H1 (cell line): ENCODE results near the gene COPZ2. TPM values are rescaled to one million over a fixed set of nuclear protein-coding genes. Genes with fewer than 3 reads are reported as not detected.

Experiments
- ASH2L ChIP-seq: fragments of 200-600, 300-600 bp; sonication (generic); IDR thresholded peaks from one replicate; pipeline ENCODE4 v1.7.1; 2017; ENCODE audit warnings: low read length
- BCL11A ChIP-seq, 2 experiments: IDR thresholded peaks; one replicate each; pipeline ENCODE4 v1.6.1; 2011; ENCODE audit warnings: low read depth in 2 of 2, low read length in 2 of 2, mild to moderate bottlenecking in 2 of 2
- CBX5 ChIP-seq: fragments of 300-800, 300-1000 bp; sonication (generic); IDR thresholded peaks from 2 replicates; pipeline ENCODE4 v1.7.1; 2016; ENCODE audit warnings: antibody characterized with exemption, low read length, low read depth
- CHD2 ChIP-seq: IDR thresholded peaks from 2 replicates; pipeline ENCODE4 v1.6.1; 2012; ENCODE audit warnings: low read length, improper control_type of control experiment
- EZH2 ChIP-seq: fragments of 200-600 bp; sonication (generic); IDR thresholded peaks from 2 replicates; pipeline ENCODE4 v1.7.1; 2012; ENCODE audit warnings: low read depth, mild to moderate bottlenecking, moderate library complexity, low read length, inconsistent platforms; ENCODE audit not compliant: severe bottlenecking
- FOSL1 ChIP-seq: IDR thresholded peaks from 2 replicates; pipeline ENCODE4 v1.6.1; 2011; ENCODE audit warnings: mild to moderate bottlenecking, low read depth, low read length, moderate library complexity; ENCODE audit not compliant: insufficient read depth
- HDAC2 ChIP-seq, 2 experiments: fragments of 300-600 bp in 1 of 2; sonication (generic) in 1 of 2; IDR thresholded peaks; 2 replicates each; pipeline ENCODE4 v1.6.1; 2011 to 2012; ENCODE audit warnings: low read depth in 2 of 2, low read length in 2 of 2, mild to moderate bottlenecking in 2 of 2, moderate library complexity in 2 of 2, borderline replicate concordance in 1 of 2, inconsistent platforms in 1 of 2
- JUN ChIP-seq: IDR thresholded peaks from 2 replicates; pipeline ENCODE4 v1.6.1; 2011; ENCODE audit warnings: low read depth, mild to moderate bottlenecking, improper control_type of control experiment, low read length
- JUND ChIP-seq: IDR thresholded peaks from 2 replicates; pipeline ENCODE4 v1.6.1; 2011; ENCODE audit warnings: mild to moderate bottlenecking, improper control_type of control experiment, low read length
- MAFK ChIP-seq: IDR thresholded peaks from 2 replicates; pipeline ENCODE4 v1.6.1; 2012; ENCODE audit warnings: low read depth, mild to moderate bottlenecking, improper control_type of control experiment, low read length
- NRF1 ChIP-seq: IDR thresholded peaks from 2 replicates; pipeline ENCODE4 v1.6.1; 2011; ENCODE audit warnings: mild to moderate bottlenecking, low read depth, low read length, improper control_type of control experiment
- POLR2A ChIP-seq, 2 experiments: IDR thresholded peaks; 1 replicate in 1 of 2; 2 replicates in 1 of 2; pipeline ENCODE4 v1.6.1; 2011; ENCODE audit warnings: low read depth in 2 of 2, low read length in 2 of 2, mild to moderate bottlenecking in 2 of 2; ENCODE audit errors: control extremely low read depth in 1 of 2
- RAD21 ChIP-seq, 2 experiments: IDR thresholded peaks in 1 of 2; conservative IDR thresholded peaks in 1 of 2; 2 replicates each; pipeline ENCODE4 v1.6.1; 2011; ENCODE audit warnings: low read depth in 2 of 2, low read length in 2 of 2, improper control_type of control experiment in 1 of 2, inconsistent platforms in 1 of 2, mild to moderate bottlenecking in 1 of 2, moderate library complexity in 1 of 2
- SAP30 ChIP-seq: fragments of 300-600 bp; sonication (generic); IDR thresholded peaks from 2 replicates; pipeline ENCODE4 v1.7.1; 2012; ENCODE audit warnings: low read length, moderate library complexity, mild to moderate bottlenecking, inconsistent platforms; ENCODE audit not compliant: insufficient read depth, insufficient replicate concordance
- SIRT6 ChIP-seq: IDR thresholded peaks from one replicate; pipeline ENCODE4 v1.7.1; 2012; ENCODE audit warnings: low read length, inconsistent platforms
- SP4 ChIP-seq: IDR thresholded peaks from 2 replicates; pipeline ENCODE4 v1.6.1; 2012; ENCODE audit warnings: low read length, inconsistent platforms
- TAF1 ChIP-seq: IDR thresholded peaks from 2 replicates; pipeline ENCODE4 v1.6.1; 2011; ENCODE audit warnings: mild to moderate bottlenecking, low read depth, low read length
- TAF7 ChIP-seq: optimal IDR thresholded peaks from 2 replicates; pipeline ENCODE3; 2011; ENCODE audit warnings: low read depth, mild to moderate bottlenecking, inconsistent platforms, low read length, moderate library complexity, borderline replicate concordance
- ZNF274 ChIP-seq: IDR thresholded peaks from 2 replicates; pipeline ENCODE4 v1.7.0; 2012; ENCODE audit warnings: low read length, borderline replicate concordance; ENCODE audit errors: extremely low read depth
- polyA plus RNA-seq, 7 experiments: library from polyadenylated mRNA; depleted of rRNA in 3 of 7; stranded (reverse) in 5 of 7; unstranded in 2 of 7; fragments of >200 nt in 5 of 7; fragments of 200-250 nt in 2 of 7; gene quantifications; 1 replicate in 5 of 7; 2 replicates in 1 of 7; 4 replicates in 1 of 7; pipeline versions ENCODE4 v1.2.1 to v1.2.3, GENCODE V29; 2011 to 2013; ENCODE audit warnings: missing spikeins in 2 of 7, mixed read lengths in 2 of 7
- total RNA-seq: library from RNA; stranded (reverse); fragmentation: NEBNext Ultra II Directional; extraction: Animal tissue kit (Norgen Biotek cat#: 25700); gene quantifications from 2 replicates; pipeline ENCODE4 v1.2.1, GENCODE V29; 2021
- TF ChIP-seq, protein P1 (sequence below): IDR thresholded peaks from 2 replicates; pipeline ENCODE4 v1.6.1; 2012; ENCODE audit warnings: inconsistent platforms
- TF ChIP-seq, protein P2 (sequence below): IDR thresholded peaks from 2 replicates; pipeline ENCODE4 v1.6.1; 2011; ENCODE audit warnings: low read depth, mild to moderate bottlenecking, low read length; ENCODE audit not compliant: insufficient read depth
- TF ChIP-seq, protein P3 (sequence below): IDR thresholded peaks from 2 replicates; pipeline ENCODE4 v1.6.1; 2012; ENCODE audit warnings: inconsistent platforms

COPZ2 gene
- total and polyA plus RNA-seq, 2 of the 8 experiments (the other 6 are each of a cell fraction or from before 2014, with no cell fraction given): 0.24 TPM; not detected in 1

DNA sequence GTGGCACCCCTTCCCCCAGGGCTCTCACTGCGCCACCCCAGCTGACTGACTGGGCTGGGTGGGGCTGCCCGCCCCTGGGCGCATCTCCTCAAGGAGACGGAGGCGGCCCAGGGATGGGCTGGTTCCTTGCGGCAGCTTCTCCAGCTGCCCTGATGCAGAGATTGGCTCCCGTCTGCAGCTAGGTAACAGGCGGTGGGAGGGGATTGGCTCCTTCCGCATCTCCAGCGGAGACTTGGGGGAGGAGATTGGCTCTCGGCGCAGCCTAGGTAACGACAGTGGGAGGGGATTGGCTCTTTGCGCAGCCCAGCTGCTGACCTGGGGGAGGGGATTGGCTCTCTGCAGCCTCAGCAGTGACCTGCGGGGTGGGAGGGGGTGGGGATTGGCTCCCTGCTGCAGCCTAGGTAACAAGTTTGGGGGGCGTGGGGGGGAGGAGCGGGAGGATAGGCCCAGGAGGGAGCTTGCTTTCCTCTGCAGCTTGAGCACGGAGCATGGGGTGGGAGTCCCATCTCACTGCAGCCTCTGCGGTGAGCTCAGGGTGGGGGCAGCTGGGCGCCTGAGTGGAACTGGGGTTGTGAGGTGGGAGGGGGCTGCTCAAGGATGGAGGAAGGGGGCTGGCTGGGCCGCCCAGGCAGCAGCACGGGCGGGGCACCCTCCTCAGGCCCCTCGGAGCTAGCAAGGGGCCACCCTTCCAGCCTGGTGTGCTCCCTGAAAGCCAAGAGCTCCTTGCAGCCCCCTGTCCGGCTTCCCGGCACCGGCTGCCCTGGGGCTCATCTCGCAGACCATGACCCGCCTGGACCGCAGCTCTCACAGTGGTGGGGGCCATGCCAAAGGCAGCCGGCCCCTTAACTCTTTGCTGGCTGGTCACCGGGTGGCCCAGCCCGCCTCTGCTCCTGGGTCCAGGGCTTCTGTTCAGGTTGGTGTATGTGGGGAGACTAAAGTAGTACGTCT is 16.9 kb upstream of the COPZ2 start (continued):
- TF ChIP-seq, protein P1, sequence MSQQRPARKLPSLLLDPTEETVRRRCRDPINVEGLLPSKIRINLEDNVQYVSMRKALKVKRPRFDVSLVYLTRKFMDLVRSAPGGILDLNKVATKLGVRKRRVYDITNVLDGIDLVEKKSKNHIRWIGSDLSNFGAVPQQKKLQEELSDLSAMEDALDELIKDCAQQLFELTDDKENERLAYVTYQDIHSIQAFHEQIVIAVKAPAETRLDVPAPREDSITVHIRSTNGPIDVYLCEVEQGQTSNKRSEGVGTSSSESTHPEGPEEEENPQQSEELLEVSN: no peak
- TF ChIP-seq POLR2A (IDR thresholded peaks at IDR 0.05; ENCODE audit: control extremely low read depth in 1 of 2, low read depth in 2 of 2, low read length in 2 of 2) (peak in 1 of 2 experiments; percentile 13; a peak in 1 of 3 replicates), FOSL1 (no peak), HDAC2 (IDR thresholded peaks at IDR 0.05; ENCODE audit: borderline replicate concordance in 1 of 2, low read depth in 2 of 2, low read length in 2 of 2) (no peak), EZH2 (no peak), JUN (no peak), ASH2L (peak; percentile 40), SIRT6 (no peak), JUND (no peak), TAF7 (no peak), ZNF274 (no peak), MAFK (no peak), SAP30 (peak; percentile 53), SP4 (no peak), TAF1 (no peak), CHD2 (peak; percentile 86), CBX5 (no peak), BCL11A (IDR thresholded peaks at IDR 0.05; ENCODE audit: low read depth in 2 of 2, low read length in 2 of 2) (no peak), NRF1 (no peak), RAD21 (IDR thresholded peaks at IDR 0.05 in 1 of 2, conservative IDR thresholded peaks at IDR 0.05 in 1 of 2; ENCODE audit: low read depth in 2 of 2, low read length in 2 of 2) (no peak)
- TF ChIP-seq, protein P2, sequence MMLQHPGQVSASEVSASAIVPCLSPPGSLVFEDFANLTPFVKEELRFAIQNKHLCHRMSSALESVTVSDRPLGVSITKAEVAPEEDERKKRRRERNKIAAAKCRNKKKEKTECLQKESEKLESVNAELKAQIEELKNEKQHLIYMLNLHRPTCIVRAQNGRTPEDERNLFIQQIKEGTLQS: peak; percentile 46; the same call in 1 of the 2 replicates
- TF ChIP-seq, protein P3, sequence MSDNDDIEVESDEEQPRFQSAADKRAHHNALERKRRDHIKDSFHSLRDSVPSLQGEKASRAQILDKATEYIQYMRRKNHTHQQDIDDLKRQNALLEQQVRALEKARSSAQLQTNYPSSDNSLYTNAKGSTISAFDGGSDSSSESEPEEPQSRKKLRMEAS: 0 out of 2 replicates have a peak, but pooled peaks have one; percentile 13
